Measurements from ENCODE around the gene PLEKHJ1.
A peak's percentile ranks its signal among the peaks of the same experiment; 100 is the strongest.
"Not testable (repeated sequence)": the region's sequence is repeated elsewhere in the genome, so short reads cannot be mapped to it uniquely, and the experiment has no call there.

PLEKHJ1 gene

GRCh38 chr19:2219726-2220125, 16.4 kb downstream of the PLEKHJ1 start:
- DNase-seq (ENCODE audit: low spot score), result no peak

- DNase-seq (ENCODE audit: low spot score), result no peak
Measured at GRCh38 chr19:2217591-2217990, 18.5 kb downstream of the PLEKHJ1 start.

GRCh38 chr19:2216361-2217225, 19.5 kb downstream of the PLEKHJ1 start:
- DNase-seq (ENCODE audit: low spot score), result no peak

- DNase-seq (ENCODE audit: low spot score), result no peak
Measured at GRCh38 chr19:2215281-2215751, 20.8 kb downstream of the PLEKHJ1 start.

- no peak for DNase-seq (ENCODE audit: low spot score)
Measured at GRCh38 chr19:2214251-2214650, 21.9 kb downstream of the PLEKHJ1 start.

GRCh38 chr19:2213799-2214198, 22.3 kb downstream of the PLEKHJ1 start:
- DNase-seq (ENCODE audit: low spot score), result no peak

GRCh38 chr19:2212861-2213711, 23.0 kb downstream of the PLEKHJ1 start:
- DNase-seq (ENCODE audit: low spot score), result no peak

- DNase-seq (ENCODE audit: low spot score), result no peak
Measured at GRCh38 chr19:2210987-2211740, 25.0 kb downstream of the PLEKHJ1 start.

- DNase-seq (ENCODE audit: low spot score), result no peak
Measured at GRCh38 chr19:2210206-2210605, 25.9 kb downstream of the PLEKHJ1 start.

- DNase-seq (ENCODE audit: low spot score), result no peak
Measured at GRCh38 chr19:2209408-2209807, 26.7 kb downstream of the PLEKHJ1 start.

- no peak for DNase-seq (ENCODE audit: low spot score)
Measured at GRCh38 chr19:2208975-2209374, 27.2 kb downstream of the PLEKHJ1 start.

GRCh38 chr19:2207991-2208860, 27.9 kb downstream of the PLEKHJ1 start:
- peak; percentile 66 for DNase-seq (ENCODE audit: low spot score)

GRCh38 chr19:2207008-2207407, 29.1 kb downstream of the PLEKHJ1 start:
- DNase-seq (ENCODE audit: low spot score), result no peak

- no peak for DNase-seq (ENCODE audit: low spot score)
Measured at GRCh38 chr19:2202366-2202765, 33.8 kb downstream of the PLEKHJ1 start.

GRCh38 chr19:2201473-2202148, 34.5 kb downstream of the PLEKHJ1 start:
- no peak for DNase-seq (ENCODE audit: low spot score)

- not testable (repeated sequence) for DNase-seq (ENCODE audit: low spot score)
Measured at GRCh38 chr19:2200624-2201294, 35.4 kb downstream of the PLEKHJ1 start.

GRCh38 chr19:2199861-2200623, 36.1 kb downstream of the PLEKHJ1 start:
- DNase-seq (ENCODE audit: low spot score), result no peak

GRCh38 chr19:2199215-2199614, 36.9 kb downstream of the PLEKHJ1 start:
- DNase-seq (ENCODE audit: low spot score), result no peak

GRCh38 chr19:2198317-2198716, 37.8 kb downstream of the PLEKHJ1 start:
- DNase-seq (ENCODE audit: low spot score), result no peak

Data from hematopoietic multipotent progenitor cell treated with erythropoietin and hydrocortisone succinate and interleukin-3 and kit ligand, for 17 days (in vitro differentiated cells).